NB4 (cell line): ENCODE measurements around the gene DIS3L2.

Experiments used
- MYC ChIP-seq: IDR thresholded peaks from 2 replicates; pipeline ENCODE4 v1.6.1; 2011; ENCODE audit warnings: low read depth, low read length
- POLR2A ChIP-seq: IDR thresholded peaks from 2 replicates; pipeline ENCODE4 v1.6.1; 2011; ENCODE audit warnings: mild to moderate bottlenecking; ENCODE audit not compliant: insufficient read length; ENCODE audit errors: extremely low read depth
- TF ChIP-seq, protein P1 (sequence below): IDR thresholded peaks from one replicate; pipeline ENCODE4 v1.5.1; 2012; ENCODE audit warnings: low read depth, low read length
- TF ChIP-seq, protein P2 (sequence below): IDR thresholded peaks from 2 replicates; pipeline ENCODE4 v1.6.1; 2011; ENCODE audit warnings: low read depth, low read length

DNA sequence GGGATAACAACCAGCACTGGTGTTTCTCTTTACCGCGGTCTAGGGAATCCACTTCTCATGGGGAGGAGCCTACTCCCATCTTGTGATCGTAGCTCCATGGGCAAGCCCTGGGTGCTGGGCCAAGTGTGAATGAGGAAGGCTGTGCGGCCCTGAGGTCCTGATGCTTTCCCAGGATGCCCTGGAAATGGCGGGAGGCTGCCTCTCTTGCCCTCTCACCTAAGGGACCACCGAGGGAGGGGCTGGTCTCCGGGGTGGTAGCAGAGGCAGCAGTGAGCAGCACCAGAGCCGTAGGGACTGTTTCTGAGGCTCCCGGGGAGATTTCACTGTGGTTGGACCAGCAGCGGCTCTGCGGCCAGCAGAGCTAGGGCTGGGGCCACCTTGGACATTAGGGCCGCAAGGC, 19.8 kb upstream of the DIS3L2 start:
- TF ChIP-seq, protein P1, sequence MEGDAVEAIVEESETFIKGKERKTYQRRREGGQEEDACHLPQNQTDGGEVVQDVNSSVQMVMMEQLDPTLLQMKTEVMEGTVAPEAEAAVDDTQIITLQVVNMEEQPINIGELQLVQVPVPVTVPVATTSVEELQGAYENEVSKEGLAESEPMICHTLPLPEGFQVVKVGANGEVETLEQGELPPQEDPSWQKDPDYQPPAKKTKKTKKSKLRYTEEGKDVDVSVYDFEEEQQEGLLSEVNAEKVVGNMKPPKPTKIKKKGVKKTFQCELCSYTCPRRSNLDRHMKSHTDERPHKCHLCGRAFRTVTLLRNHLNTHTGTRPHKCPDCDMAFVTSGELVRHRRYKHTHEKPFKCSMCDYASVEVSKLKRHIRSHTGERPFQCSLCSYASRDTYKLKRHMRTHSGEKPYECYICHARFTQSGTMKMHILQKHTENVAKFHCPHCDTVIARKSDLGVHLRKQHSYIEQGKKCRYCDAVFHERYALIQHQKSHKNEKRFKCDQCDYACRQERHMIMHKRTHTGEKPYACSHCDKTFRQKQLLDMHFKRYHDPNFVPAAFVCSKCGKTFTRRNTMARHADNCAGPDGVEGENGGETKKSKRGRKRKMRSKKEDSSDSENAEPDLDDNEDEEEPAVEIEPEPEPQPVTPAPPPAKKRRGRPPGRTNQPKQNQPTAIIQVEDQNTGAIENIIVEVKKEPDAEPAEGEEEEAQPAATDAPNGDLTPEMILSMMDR = no peak
- TF ChIP-seq, protein P2, sequence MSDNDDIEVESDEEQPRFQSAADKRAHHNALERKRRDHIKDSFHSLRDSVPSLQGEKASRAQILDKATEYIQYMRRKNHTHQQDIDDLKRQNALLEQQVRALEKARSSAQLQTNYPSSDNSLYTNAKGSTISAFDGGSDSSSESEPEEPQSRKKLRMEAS = no peak
- TF ChIP-seq POLR2A = no peak
- no peak for TF ChIP-seq MYC
